Measurements from ENCODE around the gene FTCD. TPM values are rescaled to one million over a fixed set of nuclear protein-coding genes. Genes with fewer than 3 reads are reported as not detected.

FTCD gene
- total and polyA plus RNA-seq, 10 of the 15 experiments (the other 5 are each of a cell fraction or from before 2014, with no cell fraction given) = 0.27 to 0.28 TPM; not detected in 8

DNA sequence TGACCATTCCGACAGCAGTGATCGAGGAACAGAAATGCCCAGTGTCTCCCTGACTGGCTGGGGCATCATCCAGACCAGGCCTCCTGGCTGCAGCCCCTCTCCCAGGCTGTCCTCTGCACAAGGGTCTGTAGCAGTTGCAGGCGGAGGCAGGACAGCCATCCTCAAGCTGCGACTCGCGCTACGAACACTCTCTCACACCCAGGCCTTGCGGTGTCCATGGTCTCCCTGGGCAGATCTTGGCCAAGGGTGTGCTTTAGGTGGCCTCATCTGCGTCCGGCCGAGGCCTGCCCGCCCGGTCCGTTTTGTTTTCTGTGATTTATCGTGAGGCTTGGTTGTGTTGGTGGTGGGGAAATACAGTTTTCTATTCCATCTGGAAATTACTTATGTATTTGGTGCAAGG is 15.7 kb downstream of the FTCD start:
- H3K36me3 ChIP-seq (ENCODE audit: control insufficient read depth in 2 of 2, insufficient read depth in 2 of 2, low read length in 1 of 2) = no peaks in the 10 kb centered on the region
- H3K27me3 ChIP-seq (replicated peaks in 1 of 2; ENCODE audit: control insufficient read depth in 2 of 2, insufficient read depth in 2 of 2, low read length in 1 of 2) = no peaks in the 10 kb centered on the region
- H3K79me2 ChIP-seq (ENCODE audit: control insufficient read depth, insufficient read depth, low read length) = no peaks in the 10 kb centered on the region
- no peak overlapping the region for H3K4me3 ChIP-seq
- intact Hi-C loops (cut with micrococcal nuclease; ENCODE audit: unreplicated experiment) (loop anchor here (5.0 to 10.0 kb wide), 3 partner anchors 88 to 167 kb away; partner anchors contain the start of genes LSS, MCM3AP and YBEY), in situ Hi-C loops (cut with MboI) (no loop called here)
- H3K9me3 ChIP-seq (replicated peaks; ENCODE audit: control insufficient read depth, insufficient read depth, low read length) = no peaks in the 10 kb centered on the region; the same call in 2 of the 3 replicates
- WGBS (ENCODE audit: insufficient coverage, insufficient replicate concordance, low lambda C conversion rate, missing lambda C conversion rate) = 52% methylated on average over 15 of the region's 15 CpGs
- TF ChIP-seq FOS (IDR thresholded peaks at IDR 0.05; ENCODE audit: borderline replicate concordance, extremely low read depth, insufficient read length) (no peak), SMARCA5 (IDR thresholded peaks at IDR 0.05) (no peak), SUPT20H (IDR thresholded peaks at IDR 0.05; ENCODE audit: borderline replicate concordance, control insufficient read depth, low read depth, low read length) (no peak)
- TF ChIP-seq, protein P1, sequence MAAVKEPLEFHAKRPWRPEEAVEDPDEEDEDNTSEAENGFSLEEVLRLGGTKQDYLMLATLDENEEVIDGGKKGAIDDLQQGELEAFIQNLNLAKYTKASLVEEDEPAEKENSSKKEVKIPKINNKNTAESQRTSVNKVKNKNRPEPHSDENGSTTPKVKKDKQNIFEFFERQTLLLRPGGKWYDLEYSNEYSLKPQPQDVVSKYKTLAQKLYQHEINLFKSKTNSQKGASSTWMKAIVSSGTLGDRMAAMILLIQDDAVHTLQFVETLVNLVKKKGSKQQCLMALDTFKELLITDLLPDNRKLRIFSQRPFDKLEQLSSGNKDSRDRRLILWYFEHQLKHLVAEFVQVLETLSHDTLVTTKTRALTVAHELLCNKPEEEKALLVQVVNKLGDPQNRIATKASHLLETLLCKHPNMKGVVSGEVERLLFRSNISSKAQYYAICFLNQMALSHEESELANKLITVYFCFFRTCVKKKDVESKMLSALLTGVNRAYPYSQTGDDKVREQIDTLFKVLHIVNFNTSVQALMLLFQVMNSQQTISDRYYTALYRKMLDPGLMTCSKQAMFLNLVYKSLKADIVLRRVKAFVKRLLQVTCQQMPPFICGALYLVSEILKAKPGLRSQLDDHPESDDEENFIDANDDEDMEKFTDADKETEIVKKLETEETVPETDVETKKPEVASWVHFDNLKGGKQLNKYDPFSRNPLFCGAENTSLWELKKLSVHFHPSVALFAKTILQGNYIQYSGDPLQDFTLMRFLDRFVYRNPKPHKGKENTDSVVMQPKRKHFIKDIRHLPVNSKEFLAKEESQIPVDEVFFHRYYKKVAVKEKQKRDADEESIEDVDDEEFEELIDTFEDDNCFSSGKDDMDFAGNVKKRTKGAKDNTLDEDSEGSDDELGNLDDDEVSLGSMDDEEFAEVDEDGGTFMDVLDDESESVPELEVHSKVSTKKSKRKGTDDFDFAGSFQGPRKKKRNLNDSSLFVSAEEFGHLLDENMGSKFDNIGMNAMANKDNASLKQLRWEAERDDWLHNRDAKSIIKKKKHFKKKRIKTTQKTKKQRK (IDR thresholded peaks at IDR 0.05; ENCODE audit: low read depth, low read length) = no peak
- TF ChIP-seq, protein P2, sequence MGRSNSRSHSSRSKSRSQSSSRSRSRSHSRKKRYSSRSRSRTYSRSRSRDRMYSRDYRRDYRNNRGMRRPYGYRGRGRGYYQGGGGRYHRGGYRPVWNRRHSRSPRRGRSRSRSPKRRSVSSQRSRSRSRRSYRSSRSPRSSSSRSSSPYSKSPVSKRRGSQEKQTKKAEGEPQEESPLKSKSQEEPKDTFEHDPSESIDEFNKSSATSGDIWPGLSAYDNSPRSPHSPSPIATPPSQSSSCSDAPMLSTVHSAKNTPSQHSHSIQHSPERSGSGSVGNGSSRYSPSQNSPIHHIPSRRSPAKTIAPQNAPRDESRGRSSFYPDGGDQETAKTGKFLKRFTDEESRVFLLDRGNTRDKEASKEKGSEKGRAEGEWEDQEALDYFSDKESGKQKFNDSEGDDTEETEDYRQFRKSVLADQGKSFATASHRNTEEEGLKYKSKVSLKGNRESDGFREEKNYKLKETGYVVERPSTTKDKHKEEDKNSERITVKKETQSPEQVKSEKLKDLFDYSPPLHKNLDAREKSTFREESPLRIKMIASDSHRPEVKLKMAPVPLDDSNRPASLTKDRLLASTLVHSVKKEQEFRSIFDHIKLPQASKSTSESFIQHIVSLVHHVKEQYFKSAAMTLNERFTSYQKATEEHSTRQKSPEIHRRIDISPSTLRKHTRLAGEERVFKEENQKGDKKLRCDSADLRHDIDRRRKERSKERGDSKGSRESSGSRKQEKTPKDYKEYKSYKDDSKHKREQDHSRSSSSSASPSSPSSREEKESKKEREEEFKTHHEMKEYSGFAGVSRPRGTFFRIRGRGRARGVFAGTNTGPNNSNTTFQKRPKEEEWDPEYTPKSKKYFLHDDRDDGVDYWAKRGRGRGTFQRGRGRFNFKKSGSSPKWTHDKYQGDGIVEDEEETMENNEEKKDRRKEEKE (IDR thresholded peaks at IDR 0.05) = no peak
- TF ChIP-seq, protein P3, sequence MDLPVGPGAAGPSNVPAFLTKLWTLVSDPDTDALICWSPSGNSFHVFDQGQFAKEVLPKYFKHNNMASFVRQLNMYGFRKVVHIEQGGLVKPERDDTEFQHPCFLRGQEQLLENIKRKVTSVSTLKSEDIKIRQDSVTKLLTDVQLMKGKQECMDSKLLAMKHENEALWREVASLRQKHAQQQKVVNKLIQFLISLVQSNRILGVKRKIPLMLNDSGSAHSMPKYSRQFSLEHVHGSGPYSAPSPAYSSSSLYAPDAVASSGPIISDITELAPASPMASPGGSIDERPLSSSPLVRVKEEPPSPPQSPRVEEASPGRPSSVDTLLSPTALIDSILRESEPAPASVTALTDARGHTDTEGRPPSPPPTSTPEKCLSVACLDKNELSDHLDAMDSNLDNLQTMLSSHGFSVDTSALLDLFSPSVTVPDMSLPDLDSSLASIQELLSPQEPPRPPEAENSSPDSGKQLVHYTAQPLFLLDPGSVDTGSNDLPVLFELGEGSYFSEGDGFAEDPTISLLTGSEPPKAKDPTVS (IDR thresholded peaks at IDR 0.05; ENCODE audit: low read depth, low read length) = no peak
- ATAC-seq = no peak
- no peak overlapping the region for H3K27ac ChIP-seq (ENCODE audit: control insufficient read depth, insufficient read depth)
- H3K4me1 ChIP-seq (ENCODE audit: control insufficient read depth, insufficient read depth, low read length) = no peaks in the 10 kb centered on the region; the same call in 1 of the 2 replicates
- SMC1A ChIA-PET (ENCODE audit: uncharacterized antibody, unreplicated experiment) = no interaction called here
- DNase-seq (ENCODE audit: low read depth, low spot score) = no peak
- no peak for FAIRE-seq
- POLR2A ChIA-PET = no interaction called here
- H3K4me2 ChIP-seq (ENCODE audit: control insufficient read depth, insufficient read depth) = no peak overlapping the region
- no peak overlapping the region for H2AFZ ChIP-seq (ENCODE audit: control insufficient read depth, low read depth, low read length)
- H3K9ac ChIP-seq (ENCODE audit: control insufficient read depth, insufficient read depth, low read length) = no peak overlapping the region
- no TSS peak for BruUV-seq (replicated peaks)
- CTCF ChIA-PET = no interaction called here
- H4K20me1 ChIP-seq (ENCODE audit: control insufficient read depth, insufficient read depth) = no peaks in the 10 kb centered on the region
- RAD21 ChIA-PET (ENCODE audit: unreplicated experiment) = no interaction called here

Measured in GM12878 (cell line).